Measurements from ENCODE around the gene PDE6A.

PDE6A gene

GRCh38 chr5:149810856-149811255, 133.7 kb downstream of the PDE6A start:
- no peak for DNase-seq (ENCODE audit: low read depth)

- no peak for DNase-seq (ENCODE audit: low read depth)
These were observed 134.5 kb downstream of the PDE6A start for GRCh38 chr5:149809931-149810691.

- DNase-seq (ENCODE audit: low read depth), result no peak
These were observed 136.2 kb downstream of the PDE6A start for GRCh38 chr5:149808264-149808982.
